GM23338 (cell line): ENCODE data around the gene SRGN. TPM values are rescaled to one million over a fixed set of nuclear protein-coding genes. Genes with fewer than 3 reads are reported as not detected.

ENCODE experiments used
- ATAC-seq: fragments of 200-7000 bp; cut with Tn5 transposase; 3 replicates; pipeline ENCODE4 v1.9.1; 2020
- DNase-seq: peaks from one replicate; pipeline ENCODE4 v3.0.0-alpha.2; 2015; ENCODE audit warnings: low spot score
- H2AFZ ChIP-seq: fragments of 200-600 bp; sonication (generic); 2 replicates; pipeline ENCODE4 v1.8.0; 2016; ENCODE audit warnings: antibody characterized with exemption, mild to moderate bottlenecking, moderate library complexity
- H3F3A ChIP-seq: fragments of 200-600 bp; sonication (generic); replicated peaks from 2 replicates; pipeline ENCODE4 v1.8.0; 2017; ENCODE audit warnings: antibody characterized with exemption, mixed run types, low read depth
- H3K27ac ChIP-seq: fragments of 200-600 bp; sonication (generic); 2 replicates; pipeline ENCODE4 v1.6.1; 2016; ENCODE audit warnings: low read depth
- H3K27me3 ChIP-seq: fragments of 200-600 bp; sonication (generic); 2 replicates; pipeline ENCODE4 v1.8.0; 2016; ENCODE audit warnings: mild to moderate bottlenecking, mixed run types, moderate library complexity; ENCODE audit not compliant: insufficient read depth
- H3K36me3 ChIP-seq: fragments of 200-600 bp; sonication (generic); 2 replicates; pipeline ENCODE4 v1.8.0; 2016; ENCODE audit warnings: mild to moderate bottlenecking; ENCODE audit not compliant: insufficient read depth
- H3K4me1 ChIP-seq: fragments of 200-600 bp; sonication (generic); 2 replicates; pipeline ENCODE4 v1.8.0; 2016; ENCODE audit warnings: mild to moderate bottlenecking, moderate library complexity; ENCODE audit not compliant: insufficient read depth
- H3K4me2 ChIP-seq: fragments of 200-600 bp; sonication (generic); 2 replicates; pipeline ENCODE4 v1.7.1; 2017; ENCODE audit warnings: mixed run types
- H3K4me3 ChIP-seq: fragments of 200-600 bp; sonication (generic); 2 replicates; pipeline ENCODE4 v1.6.1; 2016; ENCODE audit warnings: mixed run types
- H3K79me2 ChIP-seq: fragments of 200-600 bp; sonication (generic); replicated peaks from 2 replicates; pipeline ENCODE4 v1.8.0; 2017; ENCODE audit warnings: mild to moderate bottlenecking; ENCODE audit not compliant: insufficient read depth
- H3K9me2 ChIP-seq: fragments of 200-600 bp; sonication (generic); 2 replicates; pipeline ENCODE4 v1.8.0; 2017; ENCODE audit not compliant: insufficient read depth
- H4K20me1 ChIP-seq: fragments of 200-600 bp; sonication (generic); replicated peaks from 2 replicates; pipeline ENCODE4 v1.8.0; 2017; ENCODE audit warnings: mild to moderate bottlenecking; ENCODE audit not compliant: insufficient read depth
- H3K27ac Mint-ChIP-seq: 2 replicates; pipeline ENCODE4 v1.8.0; 2020; ENCODE audit warnings: inconsistent platforms, mild to moderate bottlenecking, moderate library complexity, mixed read lengths
- H3K27me3 Mint-ChIP-seq: 3 replicates; pipeline ENCODE4 v1.8.0; 2022; ENCODE audit warnings: low read depth, mild to moderate bottlenecking, moderate library complexity, mixed read lengths, inconsistent platforms; ENCODE audit not compliant: insufficient read depth, poor library complexity
- H3K36me3 Mint-ChIP-seq: 3 replicates; pipeline ENCODE4 v1.8.0; 2021; ENCODE audit warnings: low read depth, mild to moderate bottlenecking, inconsistent platforms, moderate library complexity, mixed read lengths
- H3K4me1 Mint-ChIP-seq: 3 replicates; pipeline ENCODE4 v1.8.0; 2020; ENCODE audit warnings: mild to moderate bottlenecking, inconsistent platforms, mixed read lengths
- H3K4me3 Mint-ChIP-seq: 3 replicates; pipeline ENCODE4 v1.8.0; 2021; ENCODE audit warnings: moderate library complexity, mild to moderate bottlenecking, inconsistent platforms, mixed read lengths
- H3K9me3 Mint-ChIP-seq: 3 replicates; pipeline ENCODE4 v1.8.0; 2020; ENCODE audit warnings: moderate library complexity, mild to moderate bottlenecking, inconsistent platforms, mixed read lengths
- CREB1 ChIP-seq: fragments of 250-450 bp; sonication (Bioruptor Pico); IDR thresholded peaks from 2 replicates; pipeline ENCODE4 v1.5.0; 2020; ENCODE audit warnings: low read depth, mild to moderate bottlenecking, moderate library complexity
- CTCF ChIP-seq, 2 experiments: fragments of 200-600 bp in 1 of 2; sonication (generic) in 1 of 2; conservative IDR thresholded peaks; 2 replicates each; pipeline versions ENCODE4 v1.5.1 to v1.6.1; 2016 to 2017; ENCODE audit warnings: antibody characterized with exemption in 2 of 2, low read depth in 2 of 2, mild to moderate bottlenecking in 2 of 2, moderate library complexity in 1 of 2
- ETS1 ChIP-seq: IDR thresholded peaks from 2 replicates; pipeline ENCODE4 v1.6.1; 2016; ENCODE audit warnings: antibody characterized with exemption
- EZH2 ChIP-seq: fragments of 200-600 bp; sonication (generic); IDR thresholded peaks from one replicate; pipeline ENCODE4 v1.8.0; 2017; ENCODE audit warnings: antibody characterized with exemption, mild to moderate bottlenecking, low read depth; ENCODE audit not compliant: unreplicated experiment
- EZH2phosphoT487 ChIP-seq: fragments of 200-600 bp; sonication (generic); IDR thresholded peaks from one replicate; pipeline ENCODE4 v1.8.1; 2018; ENCODE audit warnings: antibody characterized with exemption; ENCODE audit not compliant: unreplicated experiment
- JUNB ChIP-seq: IDR thresholded peaks from one replicate; pipeline ENCODE4 v1.6.1; 2016; ENCODE audit warnings: antibody characterized with exemption; ENCODE audit not compliant: unreplicated experiment
- NANOG ChIP-seq: IDR thresholded peaks from 2 replicates; pipeline ENCODE4 v1.6.1; 2016; ENCODE audit warnings: antibody characterized with exemption, borderline replicate concordance
- POLR2AphosphoS5 ChIP-seq: IDR thresholded peaks from 2 replicates; pipeline ENCODE4 v1.6.1; 2016; ENCODE audit warnings: antibody characterized with exemption, low read depth
- REST ChIP-seq: IDR thresholded peaks from one replicate; pipeline ENCODE4 v1.6.1; 2018; ENCODE audit warnings: antibody characterized with exemption; ENCODE audit not compliant: unreplicated experiment
- STAT1 ChIP-seq: IDR thresholded peaks from one replicate; pipeline ENCODE4 v1.6.1; 2016; ENCODE audit warnings: antibody characterized with exemption; ENCODE audit not compliant: unreplicated experiment
- ZNF114 ChIP-seq: fragments of 250-450 bp; sonication (Bioruptor Pico); IDR thresholded peaks from 2 replicates; pipeline ENCODE4 v1.5.0; 2020; ENCODE audit warnings: mild to moderate bottlenecking, moderate library complexity
- ZNF331 ChIP-seq: fragments of 250-450 bp; sonication (Bioruptor Pico); IDR thresholded peaks from 2 replicates; pipeline ENCODE4 v1.5.0; 2020; ENCODE audit warnings: low read depth, mild to moderate bottlenecking, moderate library complexity
- polyA plus RNA-seq: library from polyadenylated mRNA; unstranded; fragments of >200 nt; fragmentation: Nextera tagmentation; extraction: Ambion mirVana; gene quantifications from 2 replicates; pipeline ENCODE4 v1.2.1, GENCODE V29; 2016
- total RNA-seq: library from RNA; depleted of rRNA; stranded (reverse); fragments of >200 nt; shearing (Covaris generic); gene quantifications from 2 replicates; pipeline ENCODE4 v1.2.3, GENCODE V29; 2014
- TF ChIP-seq, protein P1 (sequence below): fragments of 250-450 bp; sonication (Bioruptor Pico); IDR thresholded peaks from 2 replicates; pipeline ENCODE4 v1.5.0; 2020; ENCODE audit warnings: mild to moderate bottlenecking, moderate library complexity

SRGN gene
- total and polyA plus RNA-seq, 2 experiments from 2014 or later, result not detected

GRCh38 chr10:69048103-69048502 is 39.8 kb upstream of the SRGN start:
- Histone ChIP-seq H4K20me1 (no peaks in the 10 kb centered on the region), H3K4me1 (no peaks in the 10 kb centered on the region), H3K4me2 (no peak overlapping the region), H3K27me3 (no peaks in the 10 kb centered on the region), H3F3A (no peaks in the 10 kb centered on the region), H3K4me3 (no peak overlapping the region), H2AFZ (peak overlapping the region; percentile 47; the same call in 1 of the 2 replicates), H3K79me2 (no peaks in the 10 kb centered on the region), H3K36me3 (no peaks in the 10 kb centered on the region), H3K27ac (no peak overlapping the region), H3K9me2 (no peaks in the 10 kb centered on the region)
- ATAC-seq, result no peak
- no peak for DNase-seq
- Mint-ChIP-seq H3K4me3 (no peak overlapping the region), H3K27ac (no peak overlapping the region), H3K36me3 (no peaks in the 10 kb centered on the region; the same call in 2 of the 3 replicates), H3K27me3 (peaks cover 5% of the 10 kb centered on the region), H3K4me1 (no peaks in the 10 kb centered on the region; the same call in 1 of the 3 replicates), H3K9me3 (no peaks in the 10 kb centered on the region)
- TF ChIP-seq, protein P1, sequence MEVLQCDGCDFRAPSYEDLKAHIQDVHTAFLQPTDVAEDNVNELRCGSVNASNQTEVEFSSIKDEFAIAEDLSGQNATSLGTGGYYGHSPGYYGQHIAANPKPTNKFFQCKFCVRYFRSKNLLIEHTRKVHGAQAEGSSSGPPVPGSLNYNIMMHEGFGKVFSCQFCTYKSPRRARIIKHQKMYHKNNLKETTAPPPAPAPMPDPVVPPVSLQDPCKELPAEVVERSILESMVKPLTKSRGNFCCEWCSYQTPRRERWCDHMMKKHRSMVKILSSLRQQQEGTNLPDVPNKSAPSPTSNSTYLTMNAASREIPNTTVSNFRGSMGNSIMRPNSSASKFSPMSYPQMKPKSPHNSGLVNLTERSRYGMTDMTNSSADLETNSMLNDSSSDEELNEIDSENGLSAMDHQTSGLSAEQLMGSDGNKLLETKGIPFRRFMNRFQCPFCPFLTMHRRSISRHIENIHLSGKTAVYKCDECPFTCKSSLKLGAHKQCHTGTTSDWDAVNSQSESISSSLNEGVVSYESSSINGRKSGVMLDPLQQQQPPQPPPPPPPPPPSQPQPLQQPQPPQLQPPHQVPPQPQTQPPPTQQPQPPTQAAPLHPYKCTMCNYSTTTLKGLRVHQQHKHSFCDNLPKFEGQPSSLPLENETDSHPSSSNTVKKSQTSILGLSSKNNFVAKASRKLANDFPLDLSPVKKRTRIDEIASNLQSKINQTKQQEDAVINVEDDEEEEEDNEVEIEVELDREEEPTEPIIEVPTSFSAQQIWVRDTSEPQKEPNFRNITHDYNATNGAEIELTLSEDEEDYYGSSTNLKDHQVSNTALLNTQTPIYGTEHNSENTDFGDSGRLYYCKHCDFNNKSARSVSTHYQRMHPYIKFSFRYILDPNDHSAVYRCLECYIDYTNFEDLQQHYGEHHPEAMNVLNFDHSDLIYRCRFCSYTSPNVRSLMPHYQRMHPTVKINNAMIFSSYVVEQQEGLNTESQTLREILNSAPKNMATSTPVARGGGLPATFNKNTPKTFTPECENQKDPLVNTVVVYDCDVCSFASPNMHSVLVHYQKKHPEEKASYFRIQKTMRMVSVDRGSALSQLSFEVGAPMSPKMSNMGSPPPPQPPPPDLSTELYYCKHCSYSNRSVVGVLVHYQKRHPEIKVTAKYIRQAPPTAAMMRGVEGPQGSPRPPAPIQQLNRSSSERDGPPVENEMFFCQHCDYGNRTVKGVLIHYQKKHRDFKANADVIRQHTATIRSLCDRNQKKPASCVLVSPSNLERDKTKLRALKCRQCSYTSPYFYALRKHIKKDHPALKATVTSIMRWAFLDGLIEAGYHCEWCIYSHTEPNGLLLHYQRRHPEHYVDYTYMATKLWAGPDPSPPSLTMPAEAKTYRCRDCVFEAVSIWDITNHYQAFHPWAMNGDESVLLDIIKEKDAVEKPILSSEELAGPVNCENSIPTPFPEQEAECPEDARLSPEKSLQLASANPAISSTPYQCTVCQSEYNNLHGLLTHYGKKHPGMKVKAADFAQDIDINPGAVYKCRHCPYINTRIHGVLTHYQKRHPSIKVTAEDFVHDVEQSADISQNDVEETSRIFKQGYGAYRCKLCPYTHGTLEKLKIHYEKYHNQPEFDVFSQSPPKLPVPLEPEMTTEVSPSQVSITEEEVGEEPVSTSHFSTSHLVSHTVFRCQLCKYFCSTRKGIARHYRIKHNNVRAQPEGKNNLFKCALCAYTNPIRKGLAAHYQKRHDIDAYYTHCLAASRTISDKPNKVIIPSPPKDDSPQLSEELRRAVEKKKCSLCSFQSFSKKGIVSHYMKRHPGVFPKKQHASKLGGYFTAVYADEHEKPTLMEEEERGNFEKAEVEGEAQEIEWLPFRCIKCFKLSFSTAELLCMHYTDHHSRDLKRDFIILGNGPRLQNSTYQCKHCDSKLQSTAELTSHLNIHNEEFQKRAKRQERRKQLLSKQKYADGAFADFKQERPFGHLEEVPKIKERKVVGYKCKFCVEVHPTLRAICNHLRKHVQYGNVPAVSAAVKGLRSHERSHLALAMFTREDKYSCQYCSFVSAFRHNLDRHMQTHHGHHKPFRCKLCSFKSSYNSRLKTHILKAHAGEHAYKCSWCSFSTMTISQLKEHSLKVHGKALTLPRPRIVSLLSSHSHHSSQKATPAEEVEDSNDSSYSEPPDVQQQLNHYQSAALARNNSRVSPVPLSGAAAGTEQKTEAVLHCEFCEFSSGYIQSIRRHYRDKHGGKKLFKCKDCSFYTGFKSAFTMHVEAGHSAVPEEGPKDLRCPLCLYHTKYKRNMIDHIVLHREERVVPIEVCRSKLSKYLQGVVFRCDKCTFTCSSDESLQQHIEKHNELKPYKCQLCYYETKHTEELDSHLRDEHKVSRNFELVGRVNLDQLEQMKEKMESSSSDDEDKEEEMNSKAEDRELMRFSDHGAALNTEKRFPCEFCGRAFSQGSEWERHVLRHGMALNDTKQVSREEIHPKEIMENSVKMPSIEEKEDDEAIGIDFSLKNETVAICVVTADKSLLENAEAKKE (CRISPR knock-in tag), result no peak
- TF ChIP-seq REST (no peak), POLR2AphosphoS5 (no peak), CTCF (conservative IDR thresholded peaks at IDR 0.05; ENCODE audit: low read depth in 2 of 2) (no peak), ZNF114 (no peak), NANOG (no peak), ZNF331 (CRISPR knock-in tag) (no peak), EZH2 (no peak), EZH2phosphoT487 (no peak), ETS1 (no peak), CREB1 (no peak), JUNB (no peak), STAT1 (no peak)
